Nephron progenitor cell (in vitro differentiated cells): ENCODE measurements around the gene WWOX.
A peak's percentile ranks its signal among the peaks of the same experiment; 100 is the strongest.

Experiments used
- DNase-seq: peaks from one replicate; pipeline ENCODE4 v3.0.0; 2021
- H3K27ac Mint-ChIP-seq: 2 replicates; pipeline ENCODE4 v1.8.0; 2021; ENCODE audit warnings: mild to moderate bottlenecking, moderate library complexity, mixed read lengths
- H3K27me3 Mint-ChIP-seq: 2 replicates; pipeline ENCODE4 v1.8.0; 2021; ENCODE audit warnings: mild to moderate bottlenecking, low read depth, mixed read lengths; ENCODE audit not compliant: poor library complexity
- H3K36me3 Mint-ChIP-seq: 2 replicates; pipeline ENCODE4 v1.8.0; 2021; ENCODE audit warnings: low read depth, mixed read lengths
- H3K4me1 Mint-ChIP-seq: 2 replicates; pipeline ENCODE4 v1.8.0; 2021; ENCODE audit warnings: mixed read lengths
- H3K4me3 Mint-ChIP-seq: 2 replicates; pipeline ENCODE4 v1.8.0; 2021; ENCODE audit warnings: mild to moderate bottlenecking, moderate library complexity, mixed read lengths
- H3K9me3 Mint-ChIP-seq: 2 replicates; pipeline ENCODE4 v1.8.0; 2021; ENCODE audit warnings: mild to moderate bottlenecking, moderate library complexity, mixed read lengths
- TF ChIP-seq, protein P1 (sequence below): fragments of 200-600 bp; sonication (generic); IDR thresholded peaks from 2 replicates; pipeline ENCODE4 v1.5.0; 2021; ENCODE audit warnings: antibody characterized with exemption

The WWOX gene

DNA sequence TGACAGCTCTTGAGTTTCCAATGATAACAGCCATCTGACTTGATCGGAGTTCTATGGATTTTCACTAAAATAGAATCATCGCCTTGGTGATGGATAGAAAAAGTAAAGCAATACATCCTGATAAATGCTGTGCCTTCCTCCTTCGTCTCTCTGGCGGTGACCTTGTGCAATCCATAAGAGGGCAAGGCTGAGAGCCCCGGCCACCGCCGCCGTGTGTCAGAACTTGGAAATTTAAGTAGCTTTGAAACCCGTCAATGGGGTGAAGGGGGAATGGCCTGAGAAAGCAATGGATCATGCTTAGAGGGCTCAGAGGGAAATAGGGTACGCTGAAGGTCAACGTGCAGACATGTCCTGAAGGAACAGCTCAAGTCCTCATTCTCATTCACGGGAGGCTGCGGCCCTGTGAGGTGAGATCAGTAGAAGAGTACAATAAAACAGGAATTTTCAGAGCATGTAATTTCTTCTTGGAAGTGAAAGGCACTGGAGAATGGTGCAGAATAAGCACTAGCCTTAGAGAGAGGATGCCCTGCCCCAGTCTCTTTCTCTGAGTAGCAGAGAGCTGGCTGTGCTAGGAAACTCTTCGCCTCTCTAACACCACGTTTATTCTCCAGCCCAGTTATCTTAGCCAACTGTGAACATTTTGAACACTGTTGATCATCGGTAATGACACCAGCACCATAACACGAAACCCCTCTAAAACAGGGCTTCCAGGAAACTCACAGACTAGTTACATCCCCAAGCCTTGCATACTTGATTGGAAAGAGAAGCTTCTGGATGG is 573.5 kb downstream of the WWOX start:
- TF ChIP-seq, protein P1, sequence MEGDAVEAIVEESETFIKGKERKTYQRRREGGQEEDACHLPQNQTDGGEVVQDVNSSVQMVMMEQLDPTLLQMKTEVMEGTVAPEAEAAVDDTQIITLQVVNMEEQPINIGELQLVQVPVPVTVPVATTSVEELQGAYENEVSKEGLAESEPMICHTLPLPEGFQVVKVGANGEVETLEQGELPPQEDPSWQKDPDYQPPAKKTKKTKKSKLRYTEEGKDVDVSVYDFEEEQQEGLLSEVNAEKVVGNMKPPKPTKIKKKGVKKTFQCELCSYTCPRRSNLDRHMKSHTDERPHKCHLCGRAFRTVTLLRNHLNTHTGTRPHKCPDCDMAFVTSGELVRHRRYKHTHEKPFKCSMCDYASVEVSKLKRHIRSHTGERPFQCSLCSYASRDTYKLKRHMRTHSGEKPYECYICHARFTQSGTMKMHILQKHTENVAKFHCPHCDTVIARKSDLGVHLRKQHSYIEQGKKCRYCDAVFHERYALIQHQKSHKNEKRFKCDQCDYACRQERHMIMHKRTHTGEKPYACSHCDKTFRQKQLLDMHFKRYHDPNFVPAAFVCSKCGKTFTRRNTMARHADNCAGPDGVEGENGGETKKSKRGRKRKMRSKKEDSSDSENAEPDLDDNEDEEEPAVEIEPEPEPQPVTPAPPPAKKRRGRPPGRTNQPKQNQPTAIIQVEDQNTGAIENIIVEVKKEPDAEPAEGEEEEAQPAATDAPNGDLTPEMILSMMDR: no peak
- Mint-ChIP-seq H3K27me3 (no peaks in the 10 kb centered on the region), H3K36me3 (no peaks in the 10 kb centered on the region), H3K4me3 (no peak overlapping the region), H3K27ac (peak overlapping the region; percentile 68), H3K9me3 (no peaks in the 10 kb centered on the region), H3K4me1 (peaks cover 63% of the 10 kb centered on the region)
- DNase-seq: no peak

DNA sequence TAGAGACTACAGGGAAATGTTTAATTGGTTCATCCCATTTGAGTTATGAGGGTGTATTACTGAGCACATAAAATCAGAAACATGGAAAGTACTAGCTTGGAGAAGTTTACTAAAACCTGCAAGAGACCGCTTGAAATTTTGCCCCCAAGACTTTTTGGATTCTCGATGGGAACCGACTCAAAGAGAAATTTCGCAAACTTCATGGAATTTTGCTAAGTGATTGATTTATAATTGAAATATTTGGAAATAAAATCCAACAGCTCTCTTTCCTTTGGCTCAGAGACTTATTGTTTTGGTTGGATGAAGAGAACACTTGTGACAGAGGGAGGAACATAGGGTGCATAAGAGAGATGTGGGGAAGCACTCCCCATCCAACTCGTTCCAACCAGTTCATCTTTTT is 574.4 kb downstream of the WWOX start:
- no peak for DNase-seq
- H3K36me3 Mint-ChIP-seq: no peaks in the 10 kb centered on the region
- TF ChIP-seq, protein P1: no peak

DNA sequence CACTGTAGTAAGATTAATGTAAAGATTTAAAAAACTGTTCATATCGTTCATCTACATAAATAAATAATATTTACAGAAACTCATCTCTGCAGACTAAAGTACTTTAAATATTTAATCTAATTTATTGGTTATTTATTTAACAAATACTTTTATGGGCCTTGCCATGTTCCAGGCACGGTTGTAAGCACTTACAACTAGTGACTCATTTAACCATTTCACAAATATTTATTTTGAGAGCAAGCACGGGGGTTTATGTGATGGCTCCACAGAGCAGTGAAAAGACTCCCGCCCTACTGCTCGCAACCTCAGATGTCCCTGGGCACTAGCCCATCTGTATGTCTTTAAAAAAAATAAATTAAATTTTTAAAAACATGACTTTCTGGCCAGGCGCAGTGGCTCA is 575.9 kb downstream of the WWOX start:
- no peaks in the 10 kb centered on the region for H3K36me3 Mint-ChIP-seq
- DNase-seq: no peak
- H3K9me3 Mint-ChIP-seq: no peaks in the 10 kb centered on the region
- peaks cover 50% of the 10 kb centered on the region for H3K4me1 Mint-ChIP-seq
- no peak overlapping the region for H3K4me3 Mint-ChIP-seq
- H3K27ac Mint-ChIP-seq: no peak overlapping the region
- TF ChIP-seq, protein P1: no peak
- H3K27me3 Mint-ChIP-seq: peaks cover 2% of the 10 kb centered on the region

More for the DNA sequence above, 574.4 kb downstream of the WWOX start:
- no peaks in the 10 kb centered on the region for H3K9me3 Mint-ChIP-seq
- H3K4me1 Mint-ChIP-seq: peaks cover 62% of the 10 kb centered on the region
- H3K4me3 Mint-ChIP-seq: no peak overlapping the region
- H3K27me3 Mint-ChIP-seq: peaks cover 2% of the 10 kb centered on the region
- H3K27ac Mint-ChIP-seq: no peak overlapping the region

DNA sequence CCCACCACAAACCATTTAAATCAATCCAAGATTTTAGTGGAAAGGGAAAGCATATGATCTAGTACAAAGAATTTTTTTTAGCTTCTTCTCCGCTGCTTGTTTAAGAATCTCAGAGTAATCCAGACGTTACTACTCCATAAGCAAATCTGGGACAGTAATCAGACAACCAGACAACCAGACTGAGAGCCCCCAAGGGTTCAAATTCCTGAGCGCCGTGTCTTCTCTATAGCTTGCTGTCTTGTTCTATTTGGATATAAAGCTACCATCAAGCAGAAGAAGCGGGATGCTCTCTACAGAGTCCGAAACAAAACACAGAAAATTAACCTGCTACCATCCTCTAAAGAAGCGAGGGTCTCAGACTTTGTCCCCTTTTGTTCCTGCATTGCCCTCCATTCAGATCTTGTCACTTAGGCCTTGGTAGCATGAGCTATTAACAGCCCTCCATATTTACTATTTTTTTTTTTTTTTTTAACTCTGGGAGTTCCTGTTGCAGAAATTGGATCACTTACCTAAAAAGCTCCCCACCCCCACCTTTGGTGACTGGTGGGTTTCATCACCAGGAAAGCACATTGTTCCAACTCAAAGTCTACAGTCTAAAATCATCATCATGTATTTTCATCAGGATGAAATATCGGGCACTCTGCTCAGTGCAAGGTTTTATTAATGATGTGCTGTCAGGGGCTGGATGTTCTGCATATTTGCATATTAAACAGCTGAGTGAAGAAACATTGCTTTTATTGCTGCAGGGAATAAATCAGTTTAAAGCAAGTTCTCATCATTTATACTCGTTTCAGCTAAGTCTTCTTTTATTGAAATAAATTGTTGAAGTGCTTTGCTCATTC is 576.7 kb downstream of the WWOX start:
- TF ChIP-seq, protein P1: no peak
- Mint-ChIP-seq H3K27ac (no peak overlapping the region), H3K9me3 (no peaks in the 10 kb centered on the region), H3K27me3 (peaks cover 2% of the 10 kb centered on the region), H3K36me3 (no peaks in the 10 kb centered on the region), H3K4me1 (peaks cover 50% of the 10 kb centered on the region), H3K4me3 (no peak overlapping the region)
- no peak for DNase-seq

DNA sequence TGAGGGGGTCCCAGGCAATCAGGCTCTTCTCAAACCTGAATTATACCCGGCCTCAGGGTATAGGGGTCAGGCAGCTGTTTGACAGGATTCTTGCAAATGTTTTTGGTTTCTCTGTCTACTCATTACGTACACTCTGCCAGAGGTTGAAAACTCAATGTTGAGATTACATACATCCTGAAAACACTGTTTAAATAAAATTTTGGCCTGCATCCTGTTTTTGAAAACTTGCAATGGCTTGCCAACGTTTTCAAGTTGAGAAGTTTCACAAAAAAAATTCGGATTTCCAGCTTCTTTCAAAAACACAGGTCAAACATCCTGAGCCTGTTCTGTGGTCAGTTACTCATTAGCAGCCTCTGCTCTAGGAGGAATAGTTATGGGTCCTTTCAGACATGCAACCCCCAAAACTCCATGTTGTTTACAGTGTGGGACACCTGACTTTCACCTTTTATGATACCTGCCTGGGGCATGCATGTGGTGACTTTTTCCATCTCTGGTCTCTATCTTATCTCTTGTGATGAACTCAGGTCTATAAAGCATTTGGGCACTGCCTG is 577.8 kb downstream of the WWOX start:
- TF ChIP-seq, protein P1: no peak
- H3K4me1 Mint-ChIP-seq: peaks cover 47% of the 10 kb centered on the region

More for the DNA sequence above, 577.8 kb downstream of the WWOX start:
- no peaks in the 10 kb centered on the region for H3K36me3 Mint-ChIP-seq
- no peaks in the 10 kb centered on the region for H3K9me3 Mint-ChIP-seq
- H3K27me3 Mint-ChIP-seq: peaks cover 2% of the 10 kb centered on the region
- DNase-seq: no peak
- H3K4me3 Mint-ChIP-seq: no peak overlapping the region
- H3K27ac Mint-ChIP-seq: no peak overlapping the region
